Right atrium auricular region (tissue), 2 donors: ENCODE data around the gene PIK3CB. TPM values are rescaled to one million over a fixed set of nuclear protein-coding genes. Genes with fewer than 3 reads are reported as not detected.
"Not testable (repeated sequence)": the region's sequence is repeated elsewhere in the genome, so short reads cannot be mapped to it uniquely, and the experiment has no call there.

Experiments
- DNase-seq: peaks from one replicate; pipeline ENCODE4 v3.0.0-alpha.2; 2019; ENCODE audit warnings: low spot score
- H3K27ac ChIP-seq, 2 donors: fragments of 200-600 bp; sonication (generic); 1 replicate in 1 of 2; 2 replicates in 1 of 2; pipeline ENCODE4 v1.5.1; 2016 to 2019
- H3K27me3 ChIP-seq, 2 donors: fragments of 200-600 bp; sonication (generic); one replicate each; pipeline versions ENCODE4 v1.5.1 to v1.6.0; 2017 to 2019
- H3K36me3 ChIP-seq: fragments of 200-600 bp; sonication (generic); one replicate; pipeline ENCODE4 v1.5.1; 2016
- H3K4me1 ChIP-seq, 2 donors: fragments of 200-600 bp; sonication (generic); one replicate each; pipeline versions ENCODE4 v1.5.1 to v1.6.0; 2017 to 2019
- H3K4me3 ChIP-seq, 2 donors: fragments of 200-600 bp; sonication (generic); 1 replicate in 1 of 2; 2 replicates in 1 of 2; pipeline ENCODE4 v1.5.1; 2017 to 2019; ENCODE audit warnings: mild to moderate bottlenecking in 1 of 2, moderate library complexity in 1 of 2
- H3K9me3 ChIP-seq, 2 donors: fragments of 200-600 bp; sonication (generic); one replicate each; pipeline ENCODE4 v1.5.1; 2019
- total RNA-seq, 2 donors: library from RNA; depleted of rRNA; stranded (reverse); fragments of >200 nt; gene quantifications; one replicate each; pipeline ENCODE4 v1.1.0, GENCODE V29; 2016
- TF ChIP-seq, protein P1 (sequence below), 2 donors: fragments of 200-600 bp; sonication (generic); IDR thresholded peaks; one replicate each; pipeline ENCODE4 v1.5.1; 2019; ENCODE audit warnings: antibody characterized with exemption in 2 of 2

Gene PIK3CB
- total RNA-seq, 2 donors from 2014 or later, result 27.7 to 35.0 TPM

GRCh38 chr3:138797508-138798038 is 37.2 kb downstream of the PIK3CB start:
- peak overlapping the region; percentile 31 to 89 for H3K27ac ChIP-seq
- peaks cover 12% of the 10 kb centered on the region for H3K36me3 ChIP-seq
- TF ChIP-seq, protein P1, sequence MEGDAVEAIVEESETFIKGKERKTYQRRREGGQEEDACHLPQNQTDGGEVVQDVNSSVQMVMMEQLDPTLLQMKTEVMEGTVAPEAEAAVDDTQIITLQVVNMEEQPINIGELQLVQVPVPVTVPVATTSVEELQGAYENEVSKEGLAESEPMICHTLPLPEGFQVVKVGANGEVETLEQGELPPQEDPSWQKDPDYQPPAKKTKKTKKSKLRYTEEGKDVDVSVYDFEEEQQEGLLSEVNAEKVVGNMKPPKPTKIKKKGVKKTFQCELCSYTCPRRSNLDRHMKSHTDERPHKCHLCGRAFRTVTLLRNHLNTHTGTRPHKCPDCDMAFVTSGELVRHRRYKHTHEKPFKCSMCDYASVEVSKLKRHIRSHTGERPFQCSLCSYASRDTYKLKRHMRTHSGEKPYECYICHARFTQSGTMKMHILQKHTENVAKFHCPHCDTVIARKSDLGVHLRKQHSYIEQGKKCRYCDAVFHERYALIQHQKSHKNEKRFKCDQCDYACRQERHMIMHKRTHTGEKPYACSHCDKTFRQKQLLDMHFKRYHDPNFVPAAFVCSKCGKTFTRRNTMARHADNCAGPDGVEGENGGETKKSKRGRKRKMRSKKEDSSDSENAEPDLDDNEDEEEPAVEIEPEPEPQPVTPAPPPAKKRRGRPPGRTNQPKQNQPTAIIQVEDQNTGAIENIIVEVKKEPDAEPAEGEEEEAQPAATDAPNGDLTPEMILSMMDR (IDR thresholded peaks at IDR 0.05), result no peak
- no peaks in the 10 kb centered on the region for H3K9me3 ChIP-seq
- no peaks in the 10 kb centered on the region for H3K27me3 ChIP-seq
- H3K4me3 ChIP-seq, result no peak overlapping the region
- DNase-seq, result no peak
- peaks cover 0 to 29% of the 10 kb centered on the region in 2 donors for H3K4me1 ChIP-seq

GRCh38 chr3:138796761-138797160 is 38.0 kb downstream of the PIK3CB start:
- H3K4me3 ChIP-seq, result no peak overlapping the region
- H3K4me1 ChIP-seq, result peaks cover 0 to 29% of the 10 kb centered on the region in 2 donors
- no peak for DNase-seq
- peaks cover 12% of the 10 kb centered on the region for H3K36me3 ChIP-seq
- H3K27me3 ChIP-seq, result no peaks in the 10 kb centered on the region
- H3K27ac ChIP-seq, result peak overlapping the region; percentile 11 to 89
- no peaks in the 10 kb centered on the region for H3K9me3 ChIP-seq
- TF ChIP-seq, protein P1 (IDR thresholded peaks at IDR 0.05), result no peak

GRCh38 chr3:138786788-138787271 is 47.9 kb downstream of the PIK3CB start:
- Histone ChIP-seq H3K4me3 (no peak overlapping the region), H3K27ac (no peak overlapping the region), H3K4me1 (peaks cover 0 to 6% of the 10 kb centered on the region in 2 donors), H3K9me3 (no peaks in the 10 kb centered on the region), H3K36me3 (no peaks in the 10 kb centered on the region), H3K27me3 (no peaks in the 10 kb centered on the region)
- TF ChIP-seq, protein P1 (IDR thresholded peaks at IDR 0.05), result no peak
- no peak for DNase-seq

- H3K27me3 ChIP-seq, result no peaks in the 10 kb centered on the region
- TF ChIP-seq, protein P1 (IDR thresholded peaks at IDR 0.05), result no peak
- H3K36me3 ChIP-seq, result no peaks in the 10 kb centered on the region
- no peaks in the 10 kb centered on the region for H3K9me3 ChIP-seq
- H3K4me3 ChIP-seq, result no peak overlapping the region
- no peak overlapping the region for H3K27ac ChIP-seq
- H3K4me1 ChIP-seq, result peaks cover 0 to 6% of the 10 kb centered on the region in 2 donors
- DNase-seq, result no peak
These were observed 48.8 kb downstream of the PIK3CB start for GRCh38 chr3:138785951-138786350.

DNA sequence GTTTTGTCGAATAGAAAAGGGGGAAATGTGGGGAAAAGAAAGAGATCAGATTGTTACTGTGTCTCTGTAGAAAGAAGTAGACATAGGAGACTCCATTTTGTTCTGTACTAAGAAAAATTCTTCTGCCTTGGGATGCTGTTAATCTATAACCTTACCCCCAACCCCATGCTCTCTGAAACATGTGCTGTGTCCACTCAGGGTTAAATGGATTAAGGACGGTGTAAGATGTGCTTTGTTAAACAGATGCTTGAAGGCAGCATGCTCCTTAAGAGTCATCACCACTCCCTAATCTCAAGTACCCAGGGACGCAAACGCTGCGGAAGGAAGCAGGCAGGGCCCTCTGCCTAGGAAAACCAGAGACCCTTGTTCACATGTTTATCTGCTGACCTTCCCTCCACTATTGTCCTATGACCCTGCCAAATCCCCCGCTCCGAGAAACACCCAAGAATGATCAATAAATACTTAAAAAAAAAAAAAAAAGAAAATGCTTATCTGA is 49.3 kb downstream of the PIK3CB start:
- not testable (repeated sequence) for H3K27me3 ChIP-seq, DNase-seq, H3K9me3 ChIP-seq, H3K4me3 ChIP-seq, H3K36me3 ChIP-seq, H3K27ac ChIP-seq, H3K4me1 ChIP-seq

- no peaks in the 10 kb centered on the region for H3K9me3 ChIP-seq
- no peaks in the 10 kb centered on the region for H3K36me3 ChIP-seq
- H3K4me1 ChIP-seq, result peaks cover 0 to 6% of the 10 kb centered on the region in 2 donors
- no peak overlapping the region for H3K27ac ChIP-seq
- DNase-seq, result no peak
- H3K27me3 ChIP-seq, result no peaks in the 10 kb centered on the region
- TF ChIP-seq, protein P1 (IDR thresholded peaks at IDR 0.05), result no peak
- H3K4me3 ChIP-seq, result no peak overlapping the region
These were observed 52.0 kb downstream of the PIK3CB start for GRCh38 chr3:138782755-138783154.
